SK-N-SH treated with all-trans-retinoic acid at 6 μM for 48 hours (cell line): ENCODE data around the gene OPA1.

ENCODE experiments used
- ATAC-seq: fragments of 200-7000 bp; cut with Tn5 transposase; 3 replicates; pipeline ENCODE4 v1.9.1; 2020; ENCODE audit warnings: mild to moderate bottlenecking, moderate library complexity
- ARNTL ChIP-seq: fragments of 450-650 bp; formaldehyde crosslinking; IDR thresholded peaks from 2 replicates; pipeline ENCODE4 v1.5.0; 2020; ENCODE audit warnings: low read depth, mild to moderate bottlenecking, moderate library complexity, borderline replicate concordance
- BACH2 ChIP-seq: fragments of 250-450 bp; sonication (Bioruptor Pico); IDR thresholded peaks from 2 replicates; pipeline ENCODE4 v1.9.0; 2021; ENCODE audit warnings: mild to moderate bottlenecking, borderline replicate concordance
- CREB5 ChIP-seq: fragments of 250-450 bp; sonication (Bioruptor Pico); IDR thresholded peaks from 2 replicates; pipeline ENCODE4 v1.5.1; 2020; ENCODE audit warnings: low read depth, mild to moderate bottlenecking, moderate library complexity
- CSDC2 ChIP-seq: fragments of 250-450 bp; sonication (Bioruptor Pico); IDR thresholded peaks from 2 replicates; pipeline ENCODE4 v1.5.0; 2020; ENCODE audit warnings: mild to moderate bottlenecking, moderate library complexity
- ESRRG ChIP-seq: fragments of 250-450 bp; sonication (Bioruptor Pico); IDR thresholded peaks from 2 replicates; pipeline ENCODE4 v1.6.1; 2021; ENCODE audit warnings: mild to moderate bottlenecking
- GLIS3 ChIP-seq: fragments of 250-450 bp; sonication (Bioruptor Pico); IDR thresholded peaks from 2 replicates; pipeline ENCODE4 v1.5.0; 2020; ENCODE audit warnings: mild to moderate bottlenecking, moderate library complexity
- ISL1 ChIP-seq: fragments of 250-450 bp; sonication (Bioruptor Pico); IDR thresholded peaks from 2 replicates; pipeline ENCODE4 v2.1.2; 2022; ENCODE audit warnings: mild to moderate bottlenecking, moderate library complexity
- PATZ1 ChIP-seq: fragments of 250-450 bp; sonication (Bioruptor Pico); IDR thresholded peaks from 2 replicates; pipeline ENCODE4 v1.8.0; 2020; ENCODE audit warnings: mild to moderate bottlenecking, moderate library complexity, borderline replicate concordance
- POU6F1 ChIP-seq: fragments of 250-450 bp; sonication (Bioruptor Pico); IDR thresholded peaks from 2 replicates; pipeline ENCODE4 v1.8.0; 2021; ENCODE audit warnings: low read depth, mild to moderate bottlenecking, moderate library complexity, borderline replicate concordance
- PPARA ChIP-seq: fragments of 250-450 bp; sonication (Bioruptor Pico); IDR thresholded peaks from 2 replicates; pipeline ENCODE4 v1.5.0; 2020; ENCODE audit warnings: mild to moderate bottlenecking, borderline replicate concordance
- RARB ChIP-seq: fragments of 250-450 bp; sonication (Bioruptor Pico); IDR thresholded peaks from 2 replicates; pipeline ENCODE4 v1.8.0; 2021; ENCODE audit warnings: mild to moderate bottlenecking, moderate library complexity
- SNAI2 ChIP-seq: fragments of 250-450 bp; sonication (Bioruptor Pico); IDR thresholded peaks from 2 replicates; pipeline ENCODE4 v1.5.0; 2020; ENCODE audit warnings: mild to moderate bottlenecking, moderate library complexity
- TCF4 ChIP-seq: fragments of 250-450 bp; sonication (Bioruptor Pico); IDR thresholded peaks from 2 replicates; pipeline ENCODE4 v1.8.0; 2021; ENCODE audit warnings: mild to moderate bottlenecking, moderate library complexity, borderline replicate concordance
- TOX ChIP-seq: fragments of 250-450 bp; sonication (Bioruptor Pico); IDR thresholded peaks from 2 replicates; pipeline ENCODE4 v1.8.0; 2021; ENCODE audit warnings: mild to moderate bottlenecking, moderate library complexity, borderline replicate concordance
- TSHZ2 ChIP-seq: fragments of 250-450 bp; sonication (Bioruptor Pico); IDR thresholded peaks from 2 replicates; pipeline ENCODE4 v1.5.0; 2020; ENCODE audit warnings: mild to moderate bottlenecking, moderate library complexity
- ZC3H10 ChIP-seq: fragments of 250-450 bp; sonication (Bioruptor Pico); IDR thresholded peaks from 2 replicates; pipeline ENCODE4 v1.5.1; 2021; ENCODE audit warnings: mild to moderate bottlenecking, moderate library complexity
- ZFP3 ChIP-seq: fragments of 250-450 bp; sonication (Bioruptor Pico); IDR thresholded peaks from 2 replicates; pipeline ENCODE4 v1.5.0; 2020; ENCODE audit warnings: mild to moderate bottlenecking, moderate library complexity
- ZNF565 ChIP-seq: fragments of 450-650 bp; formaldehyde crosslinking; conservative IDR thresholded peaks from 2 replicates; pipeline ENCODE4 v1.5.0; 2020; ENCODE audit warnings: low read depth, mild to moderate bottlenecking, moderate library complexity
- ZNF70 ChIP-seq: fragments of 450-650 bp; formaldehyde crosslinking; IDR thresholded peaks from 2 replicates; pipeline ENCODE4 v1.5.0; 2020; ENCODE audit warnings: mild to moderate bottlenecking, moderate library complexity
- ZNF8 ChIP-seq: fragments of 450-650 bp; formaldehyde crosslinking; IDR thresholded peaks from 2 replicates; pipeline ENCODE4 v1.5.0; 2020; ENCODE audit warnings: mild to moderate bottlenecking, moderate library complexity

The OPA1 gene

GRCh38 chr3:193617628-193618027 lies 24.6 kb downstream of the OPA1 start:
- no peak for ATAC-seq
- TF ChIP-seq ZNF8 (CRISPR knock-in tag) (no peak), CREB5 (CRISPR knock-in tag) (no peak), ESRRG (CRISPR knock-in tag) (no peak)

- ATAC-seq = 0 out of 3 replicates have a peak, but pooled peaks have one; percentile 28
- TF ChIP-seq ISL1 (CRISPR knock-in tag) (no peak), TOX (CRISPR knock-in tag) (no peak), TCF4 (CRISPR knock-in tag) (no peak), POU6F1 (CRISPR knock-in tag) (no peak), ARNTL (CRISPR knock-in tag) (no peak), PPARA (CRISPR knock-in tag) (no peak), BACH2 (CRISPR knock-in tag) (no peak), SNAI2 (no peak), CSDC2 (CRISPR knock-in tag) (no peak), ZNF70 (no peak), ZFP3 (CRISPR knock-in tag) (no peak), ZNF8 (CRISPR knock-in tag) (no peak), GLIS3 (CRISPR knock-in tag) (no peak), ESRRG (CRISPR knock-in tag) (no peak), ZNF565 (no peak), CREB5 (CRISPR knock-in tag) (no peak), ZC3H10 (CRISPR knock-in tag) (no peak)
Measured at GRCh38 chr3:193620057-193620456, 27.0 kb downstream of the OPA1 start.

GRCh38 chr3:193620650-193621049 lies 27.6 kb downstream of the OPA1 start:
- peak; percentile 74 for ATAC-seq
- TF ChIP-seq CREB5 (CRISPR knock-in tag) = no peak
- TF ChIP-seq, all 23 proteins: peak for 0

GRCh38 chr3:193621127-193621526 lies 28.1 kb downstream of the OPA1 start:
- no peak for ATAC-seq
- TF ChIP-seq ISL1 (CRISPR knock-in tag) (no peak), TCF4 (CRISPR knock-in tag) (no peak), PATZ1 (CRISPR knock-in tag) (no peak), ESRRG (CRISPR knock-in tag) (no peak), BACH2 (CRISPR knock-in tag) (no peak), ARNTL (CRISPR knock-in tag) (no peak), TOX (CRISPR knock-in tag) (no peak), TSHZ2 (CRISPR knock-in tag) (no peak), SNAI2 (no peak), ZFP3 (CRISPR knock-in tag) (no peak), POU6F1 (CRISPR knock-in tag) (no peak), ZNF70 (no peak), ZNF565 (no peak), RARB (CRISPR knock-in tag) (no peak)
